HG03442 (cell line): ENCODE measurements around the gene LAYN.

Experiments used
- ATAC-seq: cut with Tn5 transposase; IDR thresholded peaks from one replicate; pipeline ENCODE4 v1.9.1; 2021; ENCODE audit warnings: mild to moderate bottlenecking, moderate library complexity; ENCODE audit not compliant: unreplicated experiment

Gene LAYN, protein sequence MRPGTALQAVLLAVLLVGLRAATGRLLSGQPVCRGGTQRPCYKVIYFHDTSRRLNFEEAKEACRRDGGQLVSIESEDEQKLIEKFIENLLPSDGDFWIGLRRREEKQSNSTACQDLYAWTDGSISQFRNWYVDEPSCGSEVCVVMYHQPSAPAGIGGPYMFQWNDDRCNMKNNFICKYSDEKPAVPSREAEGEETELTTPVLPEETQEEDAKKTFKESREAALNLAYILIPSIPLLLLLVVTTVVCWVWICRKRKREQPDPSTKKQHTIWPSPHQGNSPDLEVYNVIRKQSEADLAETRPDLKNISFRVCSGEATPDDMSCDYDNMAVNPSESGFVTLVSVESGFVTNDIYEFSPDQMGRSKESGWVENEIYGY

DNA sequence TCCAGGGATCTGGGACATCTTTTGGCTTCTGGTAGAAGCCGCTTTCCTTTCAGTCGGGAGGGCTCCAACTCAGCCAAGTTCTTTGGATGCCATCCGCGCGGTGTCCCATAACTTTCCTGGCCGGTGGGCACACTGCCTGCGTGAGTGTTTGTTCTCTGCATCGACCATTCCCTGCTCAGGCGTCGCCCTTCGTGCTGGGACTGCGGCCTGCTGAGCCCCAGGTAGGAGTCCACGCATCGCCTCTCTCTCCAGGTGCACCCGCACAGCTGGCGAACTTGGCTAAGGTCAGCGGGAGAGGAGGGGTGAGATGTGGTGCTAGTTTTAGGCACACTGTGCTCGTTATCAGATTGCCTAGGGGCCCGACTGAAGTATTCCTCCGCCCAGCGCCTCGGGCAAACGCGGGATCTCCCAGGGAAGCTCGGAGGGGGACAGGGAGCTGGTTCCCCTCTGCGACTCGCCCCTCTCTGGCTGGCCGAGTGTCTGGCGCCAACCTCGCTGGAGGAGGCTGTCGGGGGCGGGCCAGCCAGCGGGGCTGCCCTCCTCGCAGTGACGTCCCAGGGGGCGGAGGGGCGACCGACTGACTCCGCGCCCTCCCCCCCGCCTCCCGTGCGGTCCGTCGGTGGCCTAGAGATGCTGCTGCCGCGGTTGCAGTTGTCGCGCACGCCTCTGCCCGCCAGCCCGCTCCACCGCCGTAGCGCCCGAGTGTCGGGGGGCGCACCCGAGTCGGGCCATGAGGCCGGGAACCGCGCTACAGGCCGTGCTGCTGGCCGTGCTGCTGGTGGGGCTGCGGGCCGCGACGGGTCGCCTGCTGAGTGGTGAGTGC is at the start of gene LAYN:
Gene LAYN (plus strand): TSS at position 607 of the 823 bp plus-strand sequence. CDS start 124 bp downstream, at position 731.
- ATAC-seq: no peak

DNA sequence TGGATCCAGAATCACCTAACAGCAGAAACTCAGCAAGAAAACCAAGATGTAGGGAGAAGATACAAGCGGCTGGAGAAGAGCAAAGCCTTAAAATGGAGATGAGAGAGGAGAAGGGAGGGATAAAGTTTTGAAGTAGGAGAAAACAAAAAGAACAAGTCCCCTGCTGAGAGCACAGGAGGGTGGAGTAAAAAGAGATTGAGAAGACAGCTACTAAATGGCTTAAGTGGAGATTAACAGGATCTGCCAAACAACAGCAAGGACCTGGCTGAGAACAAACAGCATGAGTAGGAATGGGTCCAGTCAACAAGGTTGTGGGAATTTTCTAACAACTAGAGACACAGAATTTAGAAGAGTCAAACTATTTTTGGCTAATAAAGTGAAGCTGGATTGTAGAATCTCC is 46.5 kb upstream of the LAYN start:
- no peak for ATAC-seq

DNA sequence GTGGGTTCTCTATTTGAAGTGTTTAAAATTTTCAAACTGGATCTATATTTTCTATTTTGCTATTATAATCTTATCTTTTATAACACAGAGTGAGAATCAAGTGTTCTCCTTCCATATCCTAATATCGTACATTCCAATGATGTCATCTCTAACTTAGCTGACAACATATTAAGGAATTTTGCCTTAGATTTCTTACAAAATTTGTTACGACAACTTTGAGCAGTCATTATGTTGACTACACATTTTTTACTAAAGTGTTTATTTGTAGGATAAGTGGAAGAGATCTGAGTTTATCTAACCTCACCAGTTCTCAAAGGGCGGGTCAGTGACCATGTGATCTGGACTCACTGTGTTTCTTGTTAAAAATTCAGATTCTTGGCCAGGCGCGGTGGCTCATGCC is 41.0 kb upstream of the LAYN start:
- ATAC-seq: no peak

DNA sequence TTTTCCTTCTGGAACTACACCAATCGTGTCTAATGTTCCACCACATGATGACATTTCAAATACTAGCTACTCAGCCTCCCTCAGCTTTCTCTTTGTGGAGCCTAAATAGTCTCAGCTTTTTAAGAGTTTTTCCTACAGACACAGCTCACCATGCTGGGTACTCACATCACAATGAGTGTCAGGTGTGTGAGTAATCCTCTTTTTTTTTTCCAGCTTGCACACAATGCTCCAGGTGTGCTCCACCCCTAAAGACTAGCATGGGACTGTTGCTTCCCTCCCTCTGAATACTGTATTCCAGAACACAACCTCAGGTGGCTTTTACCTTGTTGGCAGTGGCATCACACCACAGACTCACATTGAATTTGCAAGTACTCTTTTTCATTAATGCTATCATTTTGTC is 40.0 kb upstream of the LAYN start:
- ATAC-seq: no peak

DNA sequence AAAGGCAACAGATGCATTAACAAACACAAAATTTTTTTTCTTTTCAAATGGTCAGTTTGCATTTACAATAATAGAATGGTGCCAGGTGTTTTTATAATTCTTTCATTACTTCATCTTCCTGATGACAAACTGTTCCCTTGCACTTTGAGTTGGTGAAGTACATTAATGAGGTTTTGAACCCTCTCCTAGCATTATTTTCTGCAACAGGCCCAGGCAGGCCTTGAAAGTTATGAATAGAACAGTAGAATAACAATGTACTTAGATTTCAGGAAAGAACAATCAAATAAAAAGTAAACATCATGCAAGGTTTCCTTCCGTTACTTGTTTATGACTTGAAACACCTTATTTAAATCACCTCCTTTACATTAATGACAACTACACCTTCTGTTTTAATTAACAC is 37.9 kb upstream of the LAYN start:
- no peak for ATAC-seq

DNA sequence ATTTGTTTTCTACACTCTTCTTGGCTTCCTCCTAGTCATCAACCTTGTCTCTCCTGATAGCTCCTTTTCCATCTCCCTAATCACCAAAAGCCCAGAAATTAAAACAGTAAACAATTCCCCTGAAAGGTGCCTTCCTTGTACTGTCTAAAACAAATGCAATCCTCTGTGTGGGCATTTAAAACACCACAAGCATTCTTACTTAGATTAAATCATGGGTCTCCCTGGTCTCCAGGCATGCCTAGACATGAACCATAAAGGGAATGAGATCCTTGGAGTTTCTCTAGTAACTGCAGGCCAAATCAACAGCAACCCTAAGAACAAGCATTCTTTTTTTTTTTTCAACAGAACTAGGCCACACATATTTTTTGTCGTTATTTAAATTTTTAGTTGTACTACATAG is 30.2 kb upstream of the LAYN start:
- no peak for ATAC-seq

DNA sequence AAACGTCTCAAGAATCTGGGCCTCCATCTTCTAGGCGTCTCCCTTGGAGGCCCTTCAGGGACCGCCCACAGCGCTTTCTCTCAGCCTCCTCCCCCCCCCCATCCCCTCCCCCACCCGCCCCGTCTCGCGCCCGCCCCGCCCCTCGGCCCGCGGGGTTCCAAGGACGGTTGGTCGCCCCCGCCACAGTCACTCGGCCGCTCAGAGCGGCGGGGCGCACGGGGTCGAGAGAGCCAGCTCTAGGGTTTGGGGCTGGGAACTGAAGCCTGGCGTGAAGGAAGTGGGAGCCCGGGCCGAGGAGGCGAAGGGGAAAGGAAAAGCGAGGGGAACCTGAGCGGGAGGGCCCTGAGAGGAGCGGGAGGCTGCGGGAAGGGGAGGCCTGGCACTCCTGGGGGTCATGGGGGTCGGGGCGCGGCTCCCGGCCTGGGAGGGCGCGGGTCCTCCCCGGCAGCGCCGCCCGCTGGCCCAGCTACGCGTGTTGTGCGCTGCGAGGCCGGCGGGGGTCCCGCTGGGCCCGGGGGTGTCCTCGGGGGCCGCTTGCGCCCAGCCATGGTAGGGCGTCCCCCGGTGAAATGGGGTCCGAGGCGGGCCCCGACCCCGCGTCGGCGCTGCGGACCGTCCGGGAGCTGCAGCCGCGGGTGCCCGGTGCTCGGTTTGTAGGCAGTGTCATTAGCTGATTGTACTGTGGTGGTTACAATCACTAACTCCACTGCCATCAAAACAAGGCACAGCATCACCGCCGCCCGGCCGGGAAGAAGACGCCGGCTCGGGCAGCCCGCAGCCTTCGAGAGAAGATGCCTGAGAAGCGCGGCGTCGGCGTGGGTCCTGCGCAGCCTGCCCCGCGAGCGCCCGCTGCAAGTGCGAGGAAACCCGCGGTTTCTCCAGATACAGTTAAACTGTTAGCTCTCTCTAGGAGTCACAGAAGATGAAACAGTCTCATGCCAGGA is 28.0 kb upstream of the LAYN start, which contains the start of gene BTG4:
Gene BTG4 (minus strand): TSS at position 91 of the 944 bp plus-strand sequence. CDS start 13,610 bp downstream, outside the sequence.
- no peak for ATAC-seq

DNA sequence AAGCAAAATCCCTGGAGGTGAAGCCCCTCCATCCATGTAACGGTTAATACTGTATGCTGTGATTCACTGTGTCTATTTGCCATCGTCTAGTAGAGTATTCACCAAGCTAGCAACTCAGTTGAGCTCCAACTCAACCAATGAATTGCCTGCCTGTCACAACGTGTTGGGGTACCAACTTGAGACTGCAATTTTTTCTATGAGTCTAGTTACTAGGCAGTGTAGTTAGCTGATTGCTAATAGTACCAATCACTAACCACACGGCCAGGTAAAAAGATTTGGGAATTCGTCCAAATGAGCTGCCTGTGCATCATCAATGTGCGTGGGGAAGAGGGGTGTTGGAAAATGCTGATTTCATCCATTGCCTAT is 27.3 kb upstream of the LAYN start:
- no peak for ATAC-seq

DNA sequence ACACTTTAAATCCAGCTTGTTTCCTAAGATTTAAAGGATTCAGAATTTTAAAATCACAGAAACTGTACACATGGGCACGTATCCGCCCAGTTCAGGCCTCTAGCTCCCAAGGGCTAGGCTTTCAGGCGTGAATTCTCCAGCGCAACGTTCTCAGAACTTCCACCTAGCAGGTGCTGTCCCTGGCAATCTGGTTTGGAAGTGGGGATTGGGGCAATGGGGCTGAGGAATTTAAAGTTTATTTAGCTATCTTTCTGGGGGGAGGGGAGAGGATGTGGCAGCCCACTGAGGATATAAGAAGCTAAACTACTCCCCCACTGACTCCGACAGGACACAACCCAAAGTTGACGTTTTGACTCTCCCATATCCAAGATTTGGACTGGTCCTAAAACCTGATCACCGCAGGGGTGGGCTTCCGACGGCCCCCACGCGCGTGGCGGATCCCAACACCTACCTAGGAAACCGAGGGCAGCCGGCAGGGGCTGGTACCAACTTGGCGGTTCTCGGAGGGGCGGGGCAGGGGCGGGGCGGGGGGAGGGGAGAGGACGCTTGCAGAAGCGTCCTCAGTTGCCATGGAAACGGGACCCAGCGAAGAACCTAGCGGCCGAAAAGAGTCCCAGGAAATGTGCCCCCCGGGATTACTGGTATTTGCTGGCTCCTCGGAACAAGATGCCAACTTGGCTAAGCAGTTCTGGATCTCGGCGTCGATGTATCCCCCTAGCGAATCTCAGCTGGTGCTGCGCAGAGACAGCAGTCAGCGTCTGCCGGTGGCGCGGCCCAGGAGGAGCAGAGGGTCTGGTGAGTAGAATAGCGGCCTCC is 26.1 kb upstream of the LAYN start, which contains the start of gene HOATZ:
Gene HOATZ (plus strand): TSS at position 563 of the 816 bp plus-strand sequence. CDS start 7 bp downstream, at position 570.
- ATAC-seq: no peak

DNA sequence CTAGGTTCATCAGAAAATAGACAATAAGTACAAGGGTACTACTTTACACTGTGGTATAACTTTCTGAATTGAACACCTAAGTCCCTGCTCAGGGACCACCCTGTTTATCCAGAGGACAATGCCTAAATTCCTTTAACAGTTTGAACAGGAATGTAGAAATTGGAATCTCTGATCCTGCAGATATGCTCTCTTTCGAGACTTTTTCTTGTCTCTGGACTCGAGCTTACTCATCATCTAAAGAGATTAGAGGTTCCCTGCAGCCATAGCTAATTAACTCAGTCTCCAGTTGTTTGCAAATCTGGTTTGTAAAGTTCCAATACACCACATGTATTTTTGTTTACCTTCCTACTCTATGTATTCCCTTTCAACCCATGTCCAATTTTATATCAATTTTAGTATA is 24.9 kb upstream of the LAYN start:
- no peak for ATAC-seq

DNA sequence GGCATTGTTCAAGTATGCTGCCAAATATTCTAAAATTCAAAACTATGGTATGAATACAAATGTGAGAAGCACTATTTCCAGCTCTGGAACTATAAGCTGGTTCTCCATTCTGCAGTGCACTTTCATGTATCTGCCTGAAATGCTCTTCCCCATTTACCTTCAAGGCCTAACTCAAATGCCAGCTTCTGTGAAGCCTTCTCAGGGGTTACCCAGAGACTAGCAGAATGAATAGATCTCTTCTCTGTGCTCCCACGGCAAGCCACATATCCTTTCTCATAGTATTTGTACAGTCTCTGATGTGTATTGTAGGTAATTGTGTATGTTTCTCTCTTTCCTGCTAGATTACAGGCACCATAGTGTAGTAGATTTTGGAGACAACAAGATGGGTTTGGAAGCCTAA is 21.9 kb upstream of the LAYN start:
- ATAC-seq: no peak

DNA sequence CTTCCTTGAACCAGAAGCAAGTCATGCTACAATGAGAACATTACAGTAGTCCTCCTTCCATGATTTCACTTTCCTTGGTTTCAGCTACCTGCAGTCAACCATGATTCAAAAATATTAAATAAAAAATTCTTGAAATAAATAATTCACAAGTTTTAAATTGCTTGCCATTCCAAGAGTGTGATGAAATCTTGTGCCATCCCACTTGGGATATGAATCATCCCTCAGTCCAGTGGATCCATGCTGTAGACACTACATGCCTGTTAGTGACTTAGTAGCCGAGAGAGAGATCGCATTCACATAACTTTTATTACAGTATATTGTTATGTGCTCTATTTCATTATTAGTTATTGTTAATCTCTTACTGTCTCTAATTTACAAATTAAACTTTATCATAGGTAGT is 20.0 kb upstream of the LAYN start:
- ATAC-seq: no peak

DNA sequence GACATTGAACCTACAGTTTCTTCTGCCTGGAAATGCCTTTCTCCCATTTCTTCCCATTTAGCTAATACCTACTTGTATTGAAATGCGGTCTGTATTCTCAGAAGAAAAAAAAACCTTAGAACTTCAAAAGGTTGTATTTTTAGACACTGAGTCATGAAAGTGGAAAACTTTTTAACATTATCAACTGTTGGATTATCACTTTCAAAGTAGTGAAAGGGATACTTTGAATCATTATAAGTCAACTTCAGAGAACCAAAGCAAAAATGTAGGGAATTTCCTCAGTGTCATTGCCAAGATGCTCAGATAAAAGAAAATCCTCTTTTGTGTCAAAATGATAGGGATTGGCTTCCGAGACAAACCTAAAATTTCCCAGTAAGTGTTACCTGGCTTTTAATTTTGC is 19.4 kb upstream of the LAYN start:
- ATAC-seq: no peak

DNA sequence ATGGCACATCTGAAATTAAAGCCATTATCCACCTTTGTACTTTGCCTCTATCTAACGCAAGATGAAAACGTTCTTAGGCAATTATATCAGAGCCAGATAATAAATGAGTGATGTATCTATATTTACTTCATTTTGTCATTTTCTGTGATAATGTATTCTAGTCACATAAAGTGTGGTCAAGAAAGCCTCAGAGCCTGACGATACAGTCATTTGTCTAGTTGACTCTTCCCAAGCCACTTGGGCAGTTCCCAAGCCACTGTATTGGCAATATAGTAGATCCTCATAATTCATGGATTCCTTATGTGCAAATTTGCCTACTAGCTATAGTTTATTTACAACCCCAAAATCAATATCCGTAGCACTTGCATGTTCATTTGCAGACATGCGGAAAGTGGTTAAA is 18.1 kb upstream of the LAYN start:
- no peak for ATAC-seq

DNA sequence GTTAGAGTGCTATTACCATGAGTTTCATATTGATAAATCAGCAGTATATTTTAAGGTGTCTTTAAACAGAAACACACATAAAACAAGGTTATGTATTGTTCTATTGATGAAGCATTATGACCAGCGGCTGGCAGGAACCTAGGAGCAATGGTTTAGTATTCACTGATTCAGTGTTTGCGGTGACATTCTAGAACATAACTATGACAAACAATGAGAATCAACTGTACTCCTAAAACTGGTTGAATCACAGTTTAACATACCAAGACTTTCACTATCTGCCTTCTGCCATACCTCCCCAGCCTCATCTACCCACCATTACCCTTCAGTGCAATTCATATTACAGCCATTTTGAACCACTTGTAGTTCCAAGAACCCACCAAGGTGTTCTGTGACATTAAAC is 17.2 kb upstream of the LAYN start:
- ATAC-seq: no peak

DNA sequence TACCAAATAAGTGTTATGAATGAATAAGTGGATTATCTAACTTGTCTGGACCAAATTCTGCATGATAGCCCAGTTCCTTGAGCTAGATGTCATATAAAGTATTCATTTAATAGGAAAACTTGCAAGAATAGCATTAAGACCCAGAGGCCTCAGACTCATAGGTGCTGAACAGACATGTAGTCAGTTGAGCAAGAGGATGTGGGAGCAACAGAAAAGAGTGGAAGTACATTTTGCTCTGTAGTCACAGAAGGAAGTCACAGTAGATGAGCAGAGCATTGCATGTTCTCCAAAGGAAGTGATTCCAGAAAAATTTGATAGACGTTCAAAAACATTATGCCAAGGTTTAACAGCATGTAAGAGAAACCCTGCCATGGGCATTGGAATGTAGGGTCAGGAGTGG is 16.5 kb upstream of the LAYN start:
- ATAC-seq: no peak

DNA sequence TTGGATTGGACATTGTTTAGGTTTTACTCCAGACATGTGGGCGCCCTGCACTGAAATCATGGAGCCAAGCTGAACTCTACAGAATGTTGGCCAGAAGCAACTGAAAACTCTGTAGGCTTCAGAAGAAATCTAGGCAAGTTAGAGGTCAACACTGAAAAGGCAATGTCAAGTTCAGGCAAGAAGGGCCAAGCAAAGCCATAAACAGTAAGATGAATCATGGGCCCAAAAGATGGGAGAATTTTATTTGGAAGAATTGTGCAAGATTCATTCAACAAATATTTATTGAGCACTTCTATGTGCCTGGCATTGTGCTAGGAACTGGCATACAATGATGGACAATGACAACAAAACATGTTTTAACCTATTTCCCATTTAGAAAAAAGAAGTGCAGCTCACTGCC is 15.1 kb upstream of the LAYN start:
- ATAC-seq: no peak

DNA sequence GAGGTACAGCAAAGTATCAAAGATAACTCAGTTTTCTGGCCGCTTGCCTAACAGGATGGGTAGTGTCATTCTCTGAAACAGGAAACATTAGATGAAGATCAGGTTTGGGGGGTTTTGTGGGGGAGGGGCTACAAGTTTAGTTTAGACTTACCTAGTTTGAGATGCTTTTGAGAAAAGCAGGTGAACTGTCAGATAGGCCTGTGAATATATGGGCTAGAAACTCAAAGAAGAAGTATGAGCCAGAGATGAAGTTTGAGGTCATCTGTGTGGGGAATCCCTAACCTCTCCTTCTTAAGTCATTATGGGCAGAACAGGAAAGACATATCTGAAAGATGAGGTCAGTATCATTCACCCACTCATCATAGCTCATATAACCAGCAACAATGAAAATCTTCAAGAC is 14.0 kb upstream of the LAYN start:
- peak; percentile 60 for ATAC-seq

DNA sequence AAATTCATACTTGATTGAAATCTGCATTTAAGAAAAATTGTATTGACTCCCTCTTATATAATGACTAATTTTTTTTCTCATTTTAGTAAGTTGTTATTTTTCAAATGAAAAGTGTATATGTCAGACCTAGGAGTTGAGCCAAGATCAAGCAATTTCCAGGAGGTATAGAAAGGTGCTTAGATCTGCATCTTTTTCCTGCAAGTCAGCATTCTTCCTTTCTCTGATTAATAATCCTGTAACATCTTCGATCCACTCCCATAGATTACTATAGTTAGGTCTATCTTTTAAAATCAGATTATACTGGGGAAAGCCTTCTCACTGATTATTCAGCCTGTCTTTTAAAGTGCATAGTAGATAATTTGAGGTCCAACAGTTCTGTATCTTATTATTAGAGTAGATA is 13.2 kb upstream of the LAYN start:
- ATAC-seq: no peak

DNA sequence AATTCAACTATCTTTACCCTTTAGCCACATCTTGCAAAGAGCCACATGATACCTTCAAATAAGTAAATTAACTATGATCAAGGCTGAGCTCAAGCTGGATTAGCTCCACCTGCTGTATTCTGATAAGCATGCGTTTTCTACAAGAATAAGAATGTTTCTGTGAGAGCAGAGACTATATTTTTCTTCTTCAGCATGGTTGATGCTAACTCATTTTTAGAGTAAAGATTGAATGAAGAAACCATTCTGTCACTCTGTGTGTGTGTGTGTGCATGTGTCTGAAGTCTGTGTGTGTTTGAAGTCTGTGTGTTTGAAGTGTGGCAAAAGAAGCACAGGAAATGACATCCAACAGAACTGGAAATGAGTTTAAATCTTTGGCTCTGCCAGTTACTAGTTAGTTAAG is 12.0 kb upstream of the LAYN start:
- ATAC-seq: no peak
